HT-29 (cell line): ENCODE measurements around the gene TUBAL3. TPM values are rescaled to one million over a fixed set of nuclear protein-coding genes. Genes with fewer than 3 reads are reported as not detected.
"Not testable (repeated sequence)": the region's sequence is repeated elsewhere in the genome, so short reads cannot be mapped to it uniquely, and the experiment has no call there.

Source experiments
- DNase-seq: peaks from one replicate; pipeline ENCODE4 v3.0.0-alpha.2; 2015; ENCODE audit warnings: low spot score
- total RNA-seq: library from RNA; depleted of rRNA; stranded (reverse); fragments of >200 nt; shearing (Covaris generic); gene quantifications from 2 replicates; pipeline ENCODE4 v1.2.3, GENCODE V29; 2014

TUBAL3 gene
- total RNA-seq, 1 experiment from 2014 or later = 0.05 TPM

DNA sequence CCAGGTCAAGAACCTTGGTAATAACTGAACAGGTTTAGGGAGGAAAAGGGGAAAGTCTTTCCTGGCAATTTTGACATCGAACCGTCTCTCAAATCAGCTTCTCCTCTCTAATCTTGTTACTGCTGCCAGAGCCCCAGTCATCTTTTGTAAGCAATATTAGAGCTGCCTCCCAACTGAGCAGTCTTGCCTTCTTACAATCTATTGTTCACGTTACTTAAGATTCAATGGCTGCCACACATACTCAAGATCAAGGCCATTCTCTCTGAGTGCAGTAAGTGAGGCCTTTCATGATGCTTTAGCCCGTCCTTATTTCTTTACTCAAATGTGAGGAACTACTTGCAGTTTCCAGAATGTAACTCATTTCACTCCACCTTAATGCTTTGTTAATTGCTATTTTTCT lies 20.1 kb upstream of the TUBAL3 start:
- no peak for DNase-seq

- no peak for DNase-seq
These were observed 19.1 kb upstream of the TUBAL3 start for GRCh38 chr10:5423771-5424170.

- DNase-seq = no peak
These were observed 15.0 kb upstream of the TUBAL3 start for GRCh38 chr10:5419466-5420094.

DNA sequence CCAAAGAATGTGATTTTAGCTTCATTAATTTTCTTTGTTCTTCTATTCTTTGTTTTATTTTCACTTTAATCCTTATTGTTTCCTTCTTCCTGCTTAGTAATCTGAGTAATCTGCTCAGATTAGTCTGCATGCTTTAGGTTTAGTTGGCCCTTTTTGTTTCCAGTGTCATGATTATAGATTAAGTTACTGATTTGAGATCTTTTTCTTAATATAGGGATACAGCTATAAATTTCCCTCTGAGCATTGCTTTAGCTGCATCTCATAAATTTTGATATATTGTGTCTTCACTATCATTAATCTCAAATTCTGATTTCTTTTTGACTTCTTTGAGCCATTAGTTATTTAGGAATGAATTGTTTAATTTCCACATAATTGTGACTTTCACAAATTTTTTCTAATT lies 14.0 kb upstream of the TUBAL3 start:
- no peak for DNase-seq

- DNase-seq = no peak
These were observed 12.4 kb upstream of the TUBAL3 start for GRCh38 chr10:5416981-5417380.

GRCh38 chr10:5413012-5413938 lies 8.6 kb upstream of the TUBAL3 start:
- DNase-seq = peak; percentile 66

DNA sequence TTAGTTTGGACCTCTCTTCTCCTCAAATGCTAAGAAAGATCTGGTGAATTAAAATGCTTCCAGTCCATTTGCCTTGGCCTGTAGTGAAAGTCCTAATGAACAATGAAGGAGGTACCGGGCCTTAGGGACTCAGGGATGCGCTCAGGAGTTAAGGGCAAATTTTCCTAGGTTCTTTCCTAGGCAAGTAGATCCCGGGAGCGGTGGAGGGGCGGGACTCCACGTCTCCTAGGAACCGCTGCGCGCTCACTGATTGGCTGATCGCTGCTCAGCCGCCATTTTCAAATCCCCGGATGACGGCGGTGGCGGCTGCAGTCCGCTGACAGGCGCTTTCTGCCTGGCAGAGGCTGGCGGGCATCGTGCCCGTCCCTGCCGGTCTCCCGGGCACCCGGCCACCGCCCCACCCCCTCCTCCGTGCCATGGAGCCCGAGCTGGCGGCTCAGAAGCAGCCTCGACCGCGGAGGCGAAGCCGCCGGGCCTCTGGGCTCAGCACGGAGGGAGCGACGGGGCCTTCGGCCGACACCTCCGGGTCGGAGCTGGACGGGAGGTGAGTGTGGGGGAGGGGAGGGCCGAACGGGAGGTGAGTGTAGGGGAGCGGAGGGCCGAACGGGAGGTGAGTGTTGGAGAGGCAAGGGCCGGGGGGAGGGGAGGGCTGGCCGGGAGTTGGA lies 7.8 kb upstream of the TUBAL3 start, which contains the start of gene NET1:
Gene NET1 (plus strand): TSS at position 281 of the 665 bp plus-strand sequence. CDS start 136 bp downstream, at position 417.
- DNase-seq = peak; percentile 96

GRCh38 chr10:5411941-5412276 lies 7.3 kb upstream of the TUBAL3 start:
- no peak for DNase-seq

- not testable (repeated sequence) for DNase-seq
These were observed 6.2 kb upstream of the TUBAL3 start for GRCh38 chr10:5410787-5411186.

DNA sequence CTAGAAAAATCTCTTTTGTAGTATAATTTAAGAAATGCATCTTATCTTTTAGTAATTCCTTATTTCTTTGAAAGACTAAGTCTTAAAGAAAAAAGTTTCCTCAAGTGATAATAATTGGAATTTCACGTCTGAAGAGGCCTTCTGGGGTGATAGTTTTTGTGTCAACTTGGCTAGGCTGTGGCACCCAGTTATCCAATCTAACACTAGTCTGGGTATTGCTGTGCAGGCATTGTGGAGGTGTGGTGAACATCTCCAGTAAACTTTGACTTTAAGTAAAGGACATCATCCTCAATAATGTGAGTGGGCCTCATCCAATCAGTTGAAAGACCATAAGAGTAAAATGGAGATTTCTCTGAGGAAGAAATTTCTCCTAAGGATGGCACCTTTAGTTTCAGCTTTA lies 2.3 kb upstream of the TUBAL3 start:
- DNase-seq = no peak

GRCh38 chr10:5402798-5403197 lies 1.8 kb downstream of the TUBAL3 start:
- no peak for DNase-seq

GRCh38 chr10:5400468-5401240 lies 4.0 kb downstream of the TUBAL3 start:
- DNase-seq = no peak

- DNase-seq = no peak
These were observed 5.3 kb downstream of the TUBAL3 start for GRCh38 chr10:5399332-5399731.

GRCh38 chr10:5396556-5397300 lies 7.9 kb downstream of the TUBAL3 start:
- no peak for DNase-seq

GRCh38 chr10:5395168-5395567 lies 9.5 kb downstream of the TUBAL3 start:
- DNase-seq = no peak

- no peak for DNase-seq
These were observed 11.1 kb downstream of the TUBAL3 start for GRCh38 chr10:5393529-5393928.

DNA sequence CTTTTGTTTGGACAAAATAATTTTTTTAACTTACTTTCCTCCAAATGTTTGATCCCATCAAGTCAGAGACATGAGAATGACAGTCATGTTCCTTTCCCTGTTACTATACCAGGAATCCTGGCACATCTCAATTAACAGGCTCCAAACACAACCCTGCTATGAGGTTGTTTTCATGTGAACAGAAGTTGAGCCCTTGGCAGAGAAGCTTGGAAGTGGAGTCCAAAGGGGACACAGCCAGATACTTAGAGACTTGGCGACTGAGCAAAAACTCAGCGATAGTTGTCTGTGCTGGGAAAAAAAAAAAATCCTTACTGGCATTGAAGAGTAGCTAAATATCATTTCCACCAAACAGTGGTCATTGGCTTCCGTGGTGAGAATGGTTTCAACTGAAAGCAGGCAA lies 12.8 kb downstream of the TUBAL3 start:
- DNase-seq = no peak

GRCh38 chr10:5390607-5391205 lies 13.9 kb downstream of the TUBAL3 start:
- no peak for DNase-seq

DNA sequence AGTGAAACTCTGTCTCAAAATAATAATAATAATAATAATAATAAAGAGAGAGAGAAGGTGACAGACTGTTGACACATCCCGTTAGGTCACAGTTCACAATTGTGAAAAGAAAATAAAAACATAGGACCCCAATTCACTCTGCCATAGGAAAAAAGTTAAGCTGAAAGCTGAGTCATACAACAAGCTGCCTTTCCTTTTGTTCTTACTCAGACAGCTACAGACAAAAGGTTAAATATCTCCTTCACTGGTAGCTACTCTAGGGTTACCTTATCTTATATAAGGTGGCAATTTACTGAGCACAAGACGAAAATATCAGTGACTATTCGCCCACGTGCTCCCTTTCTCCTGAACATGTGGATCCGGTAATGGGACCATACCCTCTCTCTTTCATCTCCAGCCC lies 17.5 kb downstream of the TUBAL3 start:
- no peak for DNase-seq

- DNase-seq = no peak
These were observed 19.4 kb downstream of the TUBAL3 start for GRCh38 chr10:5385224-5385623.

- DNase-seq = no peak
These were observed 23.4 kb downstream of the TUBAL3 start for GRCh38 chr10:5381187-5381586.
